Fibroblast of the aortic adventitia (primary cell): ENCODE results near the gene ARHGAP26. TPM values are rescaled to one million over a fixed set of nuclear protein-coding genes. Genes with fewer than 3 reads are reported as not detected.

ENCODE experiments used
- DNase-seq: peaks from one replicate; pipeline ENCODE4 v3.0.0-alpha.2; 2010; ENCODE audit warnings: low read depth
- H3K4me3 ChIP-seq: 2 replicates; pipeline ENCODE4 v1.5.1; 2011; ENCODE audit warnings: low read depth, mild to moderate bottlenecking, control low read depth, low read length, moderate library complexity
- total RNA-seq: library from RNA; depleted of rRNA; stranded (reverse); fragments of >200 nt; gene quantifications from 2 replicates; pipeline ENCODE4 v1.2.3, GENCODE V29; 2012; ENCODE audit warnings: low replicate concordance
- TF ChIP-seq, protein P1 (sequence below): IDR thresholded peaks from 2 replicates; pipeline ENCODE4 v1.5.1; 2011; ENCODE audit warnings: mild to moderate bottlenecking, low read length, control low read depth, inconsistent platforms; ENCODE audit not compliant: insufficient read depth

Gene ARHGAP26
- total RNA-seq, 1 donor, result 9.0 TPM

DNA sequence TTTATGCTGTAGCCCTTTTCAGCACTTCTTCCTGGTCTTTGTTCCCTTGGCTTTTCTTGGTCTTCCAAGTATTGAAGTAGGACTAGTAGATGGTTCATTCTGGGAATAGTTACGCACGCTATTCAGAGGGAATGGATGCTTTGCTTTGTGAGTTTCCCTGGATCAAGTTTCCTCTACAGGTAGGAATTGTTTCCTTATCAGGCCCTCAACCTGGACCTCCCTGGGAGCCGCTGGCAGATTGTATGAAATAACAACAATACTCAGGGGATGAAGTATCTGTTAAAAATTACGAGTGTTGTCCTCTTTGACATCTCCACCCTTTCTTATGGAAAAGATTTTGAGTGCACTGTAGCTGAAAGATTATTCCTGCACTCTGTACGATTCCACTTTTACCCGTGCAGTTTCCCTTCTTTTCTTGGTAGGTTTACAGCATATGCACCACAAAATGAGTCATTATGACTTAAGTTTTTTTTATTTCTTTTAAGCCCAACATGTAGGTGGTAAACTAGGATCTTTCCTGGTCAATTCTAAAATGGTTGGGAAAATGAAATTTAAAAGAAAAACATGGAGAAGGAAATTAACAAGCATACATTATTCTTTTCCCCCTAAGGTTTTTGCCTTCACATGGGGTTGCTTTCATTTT, 57.9 kb downstream of the ARHGAP26 start:
- TF ChIP-seq, protein P1, sequence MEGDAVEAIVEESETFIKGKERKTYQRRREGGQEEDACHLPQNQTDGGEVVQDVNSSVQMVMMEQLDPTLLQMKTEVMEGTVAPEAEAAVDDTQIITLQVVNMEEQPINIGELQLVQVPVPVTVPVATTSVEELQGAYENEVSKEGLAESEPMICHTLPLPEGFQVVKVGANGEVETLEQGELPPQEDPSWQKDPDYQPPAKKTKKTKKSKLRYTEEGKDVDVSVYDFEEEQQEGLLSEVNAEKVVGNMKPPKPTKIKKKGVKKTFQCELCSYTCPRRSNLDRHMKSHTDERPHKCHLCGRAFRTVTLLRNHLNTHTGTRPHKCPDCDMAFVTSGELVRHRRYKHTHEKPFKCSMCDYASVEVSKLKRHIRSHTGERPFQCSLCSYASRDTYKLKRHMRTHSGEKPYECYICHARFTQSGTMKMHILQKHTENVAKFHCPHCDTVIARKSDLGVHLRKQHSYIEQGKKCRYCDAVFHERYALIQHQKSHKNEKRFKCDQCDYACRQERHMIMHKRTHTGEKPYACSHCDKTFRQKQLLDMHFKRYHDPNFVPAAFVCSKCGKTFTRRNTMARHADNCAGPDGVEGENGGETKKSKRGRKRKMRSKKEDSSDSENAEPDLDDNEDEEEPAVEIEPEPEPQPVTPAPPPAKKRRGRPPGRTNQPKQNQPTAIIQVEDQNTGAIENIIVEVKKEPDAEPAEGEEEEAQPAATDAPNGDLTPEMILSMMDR, result no peak
- H3K4me3 ChIP-seq, result no peak overlapping the region
- DNase-seq, result no peak

DNA sequence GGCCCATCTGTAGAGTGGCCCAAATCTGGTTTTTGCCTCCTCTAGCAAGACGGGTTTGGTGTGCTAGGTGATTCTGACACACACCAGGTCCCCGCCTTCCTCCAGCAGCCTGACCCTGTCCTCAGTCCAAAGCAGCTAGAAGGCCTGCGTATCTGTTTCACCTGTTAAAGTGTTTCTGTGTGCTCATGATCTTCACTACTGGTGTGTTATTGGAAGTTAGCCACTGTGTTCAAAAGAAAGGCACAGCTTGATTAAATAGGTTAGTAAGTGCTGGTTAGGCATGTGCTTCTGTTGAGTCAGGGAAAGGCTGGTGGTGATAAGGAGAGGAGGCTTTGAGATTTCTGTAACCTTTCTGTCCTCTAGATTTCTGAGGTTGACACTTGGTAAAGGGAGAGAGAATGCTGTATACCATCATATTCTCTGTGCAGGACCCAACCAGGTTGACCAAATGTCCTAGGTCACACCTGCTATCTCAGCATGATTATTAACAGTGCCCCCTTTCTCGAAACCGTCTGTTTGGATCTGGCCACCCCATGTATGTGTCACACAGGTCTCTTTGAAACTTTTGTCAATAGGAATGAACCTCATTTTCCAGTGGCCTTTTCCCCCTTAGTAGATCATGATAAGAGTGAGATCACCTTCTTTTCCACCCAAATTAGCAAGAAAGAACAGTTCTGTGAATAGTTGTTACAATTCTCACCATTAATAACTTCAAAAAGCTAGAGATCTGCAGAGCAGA, 58.8 kb downstream of the ARHGAP26 start:
- H3K4me3 ChIP-seq, result no peak overlapping the region
- TF ChIP-seq, protein P1, result no peak
- no peak for DNase-seq

DNA sequence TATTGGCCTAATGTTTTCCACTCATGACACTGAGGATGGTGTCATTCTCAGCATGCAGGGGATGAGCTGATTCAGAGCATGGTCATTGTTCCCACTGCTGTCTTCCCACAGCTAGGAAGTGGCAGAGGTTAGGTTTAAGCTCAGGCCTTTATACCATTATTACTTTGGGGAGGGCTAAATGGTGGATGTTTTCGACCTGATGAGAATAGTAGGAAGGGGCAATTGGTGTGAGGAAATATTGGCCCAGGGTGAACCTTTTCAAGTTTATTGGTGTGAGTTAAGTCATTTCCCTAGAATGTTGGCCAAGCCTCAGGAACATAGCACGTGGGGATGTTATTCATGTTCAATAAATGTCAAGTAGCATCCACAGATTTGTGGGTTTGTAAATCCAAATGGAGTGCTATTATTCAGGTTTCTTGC, 59.6 kb downstream of the ARHGAP26 start:
- TF ChIP-seq, protein P1, result no peak
- DNase-seq, result peak; percentile 46
- no peak overlapping the region for H3K4me3 ChIP-seq

DNA sequence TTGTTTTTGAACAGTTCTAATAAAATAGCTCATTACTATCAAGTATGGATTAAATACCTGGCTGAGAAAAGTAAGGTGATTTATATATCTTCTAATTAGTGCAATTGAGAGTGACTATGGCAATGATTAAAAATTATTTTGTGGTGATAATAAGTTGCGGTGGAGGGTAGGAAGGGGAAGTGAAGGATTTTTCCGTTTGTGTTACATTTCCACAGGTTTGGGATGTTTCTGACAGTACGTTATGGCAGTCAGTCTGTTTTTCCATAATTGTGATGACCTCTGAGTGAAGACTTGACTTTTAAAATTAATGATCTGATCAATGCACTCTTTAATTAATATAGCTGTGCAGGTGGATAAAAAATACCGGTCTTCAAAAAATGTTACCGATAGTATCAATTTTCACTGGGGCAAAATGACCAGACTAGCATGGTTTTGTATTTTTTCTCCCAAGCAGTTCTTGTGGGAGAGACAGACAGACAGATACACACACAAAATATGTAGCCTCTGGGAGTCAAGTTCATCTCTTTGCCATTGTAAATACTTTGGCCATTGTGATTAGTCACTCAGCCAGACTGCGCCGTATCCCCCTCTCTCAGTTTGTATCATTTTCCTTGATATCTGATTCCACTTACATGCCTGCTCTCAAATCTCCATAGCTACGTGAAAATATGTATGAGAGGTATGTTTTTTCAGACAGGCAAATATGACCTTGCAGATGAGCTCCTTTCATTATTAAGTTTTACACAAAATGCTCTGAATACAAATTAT, 60.2 kb downstream of the ARHGAP26 start:
- H3K4me3 ChIP-seq, result no peak overlapping the region
- DNase-seq, result peak; percentile 57
- TF ChIP-seq, protein P1, result no peak

DNA sequence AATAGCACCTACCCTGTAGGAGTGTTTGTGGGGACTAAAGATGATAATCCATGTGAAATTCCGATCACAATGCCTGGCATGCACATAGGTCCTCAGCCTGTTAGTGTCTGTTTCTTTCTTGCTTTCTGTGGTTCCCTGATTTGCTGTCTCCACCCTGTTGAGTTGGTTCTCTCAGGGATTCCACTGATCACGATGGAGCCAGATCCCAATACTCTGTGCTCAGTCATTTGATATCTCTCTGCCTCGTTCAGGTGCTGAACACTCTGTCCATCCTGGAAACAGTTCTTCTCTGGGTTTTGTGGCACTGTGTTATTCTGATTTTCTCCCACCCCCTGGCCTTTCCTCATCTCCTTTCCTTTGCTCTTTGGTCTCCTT, 60.8 kb downstream of the ARHGAP26 start:
- TF ChIP-seq, protein P1, result no peak
- no peak overlapping the region for H3K4me3 ChIP-seq
- no peak for DNase-seq

DNA sequence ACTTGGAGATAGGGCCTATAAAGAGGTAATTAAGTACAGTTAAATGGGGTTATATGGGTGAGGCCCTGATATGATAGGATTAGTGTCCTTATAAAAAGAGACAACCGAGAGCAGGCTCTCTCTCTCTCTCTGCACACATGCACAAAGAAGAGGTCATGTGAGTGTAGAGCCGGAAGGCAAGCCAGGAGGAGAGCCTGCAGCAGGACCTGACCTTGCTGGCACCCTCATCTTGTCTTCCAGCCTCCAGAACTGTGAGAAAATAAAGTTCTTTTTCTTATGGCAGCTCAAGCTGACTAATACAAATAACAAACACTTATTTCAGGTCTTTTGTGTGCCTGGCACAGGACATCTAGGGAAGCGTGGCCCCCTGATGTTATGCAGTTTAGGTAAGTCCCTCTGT, 62.1 kb downstream of the ARHGAP26 start:
- H3K4me3 ChIP-seq, result no peak overlapping the region
- no peak for DNase-seq
- TF ChIP-seq, protein P1, result no peak
